Activated naive CD4-positive, alpha-beta T cell treated with anti-CD3 and anti-CD28 coated beads for 36 hours (primary cell): Measurements from ENCODE around the gene CCDC120. TPM values are rescaled to one million over a fixed set of nuclear protein-coding genes. Genes with fewer than 3 reads are reported as not detected.

Source experiments
- CTCF ChIA-PET: fragments of 350-600 bp; sonication (Branson Sonifier 250); formaldehyde crosslinking; loops from one replicate; lab custom pipeline; 2021; ENCODE audit warnings: antibody characterized with exemption; lab: Charles Lee
- DNase-seq: peaks from one replicate; pipeline ENCODE4 v3.0.0-alpha.2; 2020
- H3K27ac Mint-ChIP-seq: one replicate; pipeline ENCODE4 v1.8.0; 2021; ENCODE audit warnings: mild to moderate bottlenecking, mixed read lengths
- H3K27me3 Mint-ChIP-seq: one replicate; pipeline ENCODE4 v1.8.0; 2021; ENCODE audit warnings: low read depth, mixed read lengths
- H3K36me3 Mint-ChIP-seq: one replicate; pipeline ENCODE4 v1.8.0; 2021; ENCODE audit warnings: low read depth, mixed read lengths
- H3K4me1 Mint-ChIP-seq: one replicate; pipeline ENCODE4 v1.8.0; 2021; ENCODE audit warnings: low read depth, mixed read lengths
- H3K4me3 Mint-ChIP-seq: one replicate; pipeline ENCODE4 v1.8.0; 2021; ENCODE audit warnings: mild to moderate bottlenecking, moderate library complexity, mixed read lengths
- H3K9me3 Mint-ChIP-seq: one replicate; pipeline ENCODE4 v1.8.0; 2021; ENCODE audit warnings: mixed read lengths
- intact Hi-C: fragments of 100-400 bp; cut with micrococcal nuclease; formaldehyde crosslinking; loops from one replicate; pipeline ENCODE4 v1.15.1; 2023
- total RNA-seq, 2 experiments: library from RNA; stranded (reverse); gene quantifications; one replicate each; pipeline ENCODE4 v1.2.3, GENCODE V29; 2021

The CCDC120 gene
- total RNA-seq, 2 experiments from 2014 or later: 2.1 to 2.2 TPM

DNA sequence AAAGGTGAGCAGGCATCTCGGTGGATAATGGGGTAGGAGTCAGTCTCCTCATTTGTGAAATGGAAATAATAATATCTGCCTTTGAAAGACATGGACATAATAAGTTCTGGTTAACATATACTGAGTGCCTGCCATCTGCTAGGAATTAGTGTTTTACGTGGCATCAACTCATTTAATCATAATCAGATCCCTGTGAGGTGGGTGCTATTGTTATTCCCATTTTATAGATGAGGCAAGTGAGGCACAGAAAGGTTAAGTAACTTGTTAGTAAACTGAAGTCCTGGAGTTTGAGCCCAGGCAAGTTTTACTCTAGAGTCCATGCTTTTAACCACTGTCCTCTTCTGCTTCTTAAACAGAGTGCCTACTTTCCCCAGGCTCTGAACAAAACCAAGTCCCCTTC lies 7.5 kb downstream of the CCDC120 start:
- Mint-ChIP-seq H3K27me3 (no peaks in the 10 kb centered on the region), H3K4me1 (no peaks in the 10 kb centered on the region), H3K36me3 (no peaks in the 10 kb centered on the region), H3K27ac (peak overlapping the region; percentile 18), H3K4me3 (no peak overlapping the region), H3K9me3 (no peaks in the 10 kb centered on the region)
- CTCF ChIA-PET: no interaction called here
- DNase-seq: no peak
- intact Hi-C loops: no loop called here

DNA sequence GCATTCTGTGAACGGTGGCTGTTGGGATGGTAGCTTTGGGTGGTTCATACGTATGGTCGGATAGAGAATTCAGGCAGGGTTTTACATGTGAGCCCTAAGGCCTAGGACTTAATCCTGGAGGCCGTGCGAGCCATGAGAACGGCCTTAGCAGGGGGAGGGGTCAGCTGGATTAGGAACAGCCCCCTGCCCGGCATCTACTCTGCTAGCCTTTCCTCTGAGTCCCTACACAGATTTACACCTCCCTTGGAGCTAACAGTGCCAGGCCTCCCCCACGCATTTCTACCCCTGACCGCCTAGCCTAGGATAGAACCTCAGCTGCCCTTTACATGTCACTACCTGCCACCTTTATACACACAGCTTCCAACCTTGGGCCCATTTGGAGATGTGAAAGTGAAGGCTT lies 7.9 kb downstream of the CCDC120 start:
- H3K27ac Mint-ChIP-seq: no peak overlapping the region
- intact Hi-C loops: no loop called here
- no peaks in the 10 kb centered on the region for H3K27me3 Mint-ChIP-seq
- CTCF ChIA-PET: no interaction called here
- H3K36me3 Mint-ChIP-seq: no peaks in the 10 kb centered on the region
- H3K4me3 Mint-ChIP-seq: no peak overlapping the region
- no peaks in the 10 kb centered on the region for H3K4me1 Mint-ChIP-seq
- no peaks in the 10 kb centered on the region for H3K9me3 Mint-ChIP-seq
- no peak for DNase-seq

DNA sequence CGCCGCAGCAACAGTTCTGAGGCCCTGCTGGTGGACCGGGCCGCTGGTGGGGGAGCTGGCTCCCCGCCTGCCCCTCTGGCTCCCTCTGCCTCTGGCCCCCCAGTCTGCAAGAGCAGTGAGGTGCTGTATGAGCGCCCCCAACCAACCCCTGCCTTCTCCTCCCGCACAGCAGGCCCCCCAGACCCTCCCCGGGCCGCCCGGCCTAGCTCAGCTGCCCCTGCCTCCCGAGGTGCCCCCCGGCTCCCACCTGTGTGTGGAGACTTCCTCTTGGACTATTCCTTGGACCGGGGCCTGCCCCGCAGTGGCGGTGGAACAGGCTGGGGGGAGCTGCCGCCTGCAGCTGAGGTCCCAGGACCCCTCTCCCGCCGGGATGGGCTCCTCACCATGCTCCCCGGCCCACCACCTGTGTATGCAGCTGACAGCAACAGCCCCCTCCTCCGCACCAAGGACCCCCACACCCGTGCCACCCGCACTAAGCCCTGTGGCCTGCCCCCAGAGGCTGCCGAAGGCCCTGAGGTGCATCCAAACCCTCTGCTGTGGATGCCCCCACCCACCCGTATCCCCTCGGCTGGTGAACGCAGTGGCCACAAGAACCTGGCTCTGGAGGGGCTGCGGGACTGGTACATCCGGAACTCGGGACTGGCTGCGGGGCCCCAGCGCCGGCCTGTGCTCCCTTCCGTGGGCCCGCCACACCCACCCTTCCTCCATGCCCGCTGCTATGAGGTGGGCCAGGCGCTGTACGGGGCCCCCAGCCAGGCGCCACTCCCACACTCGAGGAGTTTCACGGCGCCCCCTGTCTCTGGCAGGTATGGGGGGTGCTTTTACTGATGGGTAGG lies 8.7 kb downstream of the CCDC120 start:
- no peaks in the 10 kb centered on the region for H3K36me3 Mint-ChIP-seq
- H3K27me3 Mint-ChIP-seq: no peaks in the 10 kb centered on the region
- H3K27ac Mint-ChIP-seq: no peak overlapping the region
- intact Hi-C loops: no loop called here
- CTCF ChIA-PET: no interaction called here
- no peak overlapping the region for H3K4me3 Mint-ChIP-seq
- peaks cover 3% of the 10 kb centered on the region for H3K4me1 Mint-ChIP-seq
- H3K9me3 Mint-ChIP-seq: no peaks in the 10 kb centered on the region
- no peak for DNase-seq

DNA sequence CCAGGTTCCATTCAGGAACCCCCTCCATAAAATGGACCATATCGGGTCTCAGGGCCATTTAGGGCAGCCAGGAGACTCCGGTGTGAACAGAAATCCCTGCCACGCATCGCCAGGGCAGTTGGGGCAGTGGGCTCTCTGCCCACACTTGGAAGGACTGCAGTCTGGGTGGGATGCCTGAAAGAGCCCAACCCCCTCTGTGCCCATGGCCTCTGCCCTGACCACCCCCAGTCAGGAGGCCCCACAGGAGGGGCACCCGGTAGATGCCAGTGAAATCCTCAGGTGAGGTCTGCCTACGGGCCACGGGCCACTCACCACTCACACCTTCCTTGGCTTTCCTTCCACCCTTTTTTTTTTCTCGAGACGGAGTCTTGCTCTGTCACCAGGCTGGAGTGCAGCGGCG lies 10.2 kb downstream of the CCDC120 start:
- CTCF ChIA-PET: no interaction called here
- no peak for DNase-seq
- intact Hi-C loops: no loop called here
- Mint-ChIP-seq H3K36me3 (peaks cover 5% of the 10 kb centered on the region), H3K27ac (no peak overlapping the region), H3K9me3 (no peaks in the 10 kb centered on the region), H3K27me3 (no peaks in the 10 kb centered on the region), H3K4me1 (peaks cover 12% of the 10 kb centered on the region), H3K4me3 (no peak overlapping the region)

DNA sequence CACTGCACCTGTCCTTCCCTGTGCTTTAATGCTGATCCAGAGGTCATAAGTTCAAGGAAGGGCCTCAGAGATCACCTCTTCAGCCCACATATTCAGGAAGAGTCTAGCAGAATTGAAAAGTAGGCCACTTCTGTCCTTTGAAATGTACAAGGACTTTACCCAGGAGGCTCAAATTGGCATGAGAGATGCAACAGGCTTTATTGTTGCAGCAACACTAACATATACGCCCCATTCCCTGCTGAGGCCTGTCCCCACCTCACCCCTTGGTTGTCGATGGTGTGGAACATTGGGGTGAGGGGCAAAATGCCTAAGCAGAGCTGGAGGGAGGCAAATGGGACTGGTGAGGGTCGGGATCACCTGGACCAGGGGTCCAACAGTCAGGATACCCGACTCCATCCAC lies 12.2 kb downstream of the CCDC120 start:
- Mint-ChIP-seq H3K9me3 (no peaks in the 10 kb centered on the region), H3K27me3 (no peaks in the 10 kb centered on the region), H3K36me3 (peaks cover 5% of the 10 kb centered on the region), H3K27ac (no peak overlapping the region), H3K4me1 (peaks cover 18% of the 10 kb centered on the region), H3K4me3 (no peak overlapping the region)
- intact Hi-C loops: loop anchor here (10.0 kb wide), 1 partner anchor 94 kb away; the partner anchor contains the start of gene MAGIX
- DNase-seq: no peak
- CTCF ChIA-PET: no interaction called here

DNA sequence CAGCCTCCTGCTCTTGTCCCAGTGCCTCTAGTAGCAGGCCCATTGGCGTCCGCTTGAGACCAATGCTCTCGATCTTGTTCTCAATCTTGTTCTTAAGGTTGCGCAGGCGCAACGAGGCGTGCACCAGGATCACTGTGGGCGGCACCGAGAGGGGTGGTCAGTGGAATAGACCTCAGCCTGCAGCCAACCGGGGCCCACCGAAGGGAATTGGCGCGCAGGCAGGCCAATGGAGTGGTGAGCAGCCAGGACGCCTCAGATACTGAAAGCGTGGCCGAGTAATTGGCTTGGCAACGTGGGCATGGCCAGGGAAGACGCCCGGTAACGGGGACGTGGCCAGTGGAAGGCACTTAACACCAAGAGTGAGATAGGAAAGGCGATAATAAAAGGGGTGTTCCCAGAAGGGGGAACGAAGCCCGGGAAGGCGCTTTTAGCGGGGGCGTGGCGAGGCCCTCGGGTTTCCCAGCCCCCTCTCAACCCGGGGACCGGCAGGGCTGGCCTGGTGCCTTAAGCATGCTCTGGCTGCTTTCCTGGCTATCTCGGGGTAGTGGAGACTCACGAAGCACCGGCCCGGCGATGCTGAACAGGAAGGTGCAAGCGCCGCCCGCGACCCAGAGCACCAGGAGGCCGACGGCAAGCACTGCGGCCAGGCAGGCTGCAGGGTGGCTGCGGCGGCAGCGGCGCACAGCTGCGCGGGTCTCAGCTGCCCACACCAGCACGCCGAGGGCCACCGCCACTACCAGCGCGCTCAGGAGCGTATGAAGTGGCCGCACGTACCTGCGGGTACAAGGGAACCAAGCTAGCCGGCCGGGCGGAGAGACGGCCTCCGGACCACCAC lies 13.3 kb downstream of the CCDC120 start:
- Mint-ChIP-seq H3K27me3 (no peaks in the 10 kb centered on the region), H3K27ac (no peak overlapping the region), H3K36me3 (peaks cover 5% of the 10 kb centered on the region), H3K4me3 (no peak overlapping the region), H3K4me1 (peaks cover 18% of the 10 kb centered on the region), H3K9me3 (no peaks in the 10 kb centered on the region)
- intact Hi-C loops: loop anchor here (10.0 kb wide), 1 partner anchor 93 kb away; the partner anchor contains the start of gene MAGIX
- DNase-seq: no peak
- CTCF ChIA-PET: no interaction called here

DNA sequence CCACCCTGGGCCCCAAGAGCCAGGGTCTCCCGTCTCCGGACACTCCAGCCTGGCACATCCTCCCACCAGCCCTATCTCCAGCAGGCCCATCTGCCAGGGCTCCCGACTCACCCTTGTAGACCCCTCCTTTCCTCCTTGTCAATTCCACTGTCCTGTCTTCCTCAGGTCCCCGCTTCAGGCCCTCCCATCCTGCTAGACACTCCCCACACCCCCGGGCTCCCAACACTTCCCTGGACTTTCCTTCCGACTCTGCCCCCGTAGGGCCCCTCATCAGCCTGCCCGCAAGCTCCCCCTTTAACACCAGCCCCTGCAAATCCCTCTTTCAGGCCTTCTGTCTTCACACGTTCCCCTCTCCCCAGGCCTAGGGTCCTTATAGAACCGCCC lies 13.9 kb downstream of the CCDC120 start:
- peaks cover 5% of the 10 kb centered on the region for H3K36me3 Mint-ChIP-seq

DNA sequence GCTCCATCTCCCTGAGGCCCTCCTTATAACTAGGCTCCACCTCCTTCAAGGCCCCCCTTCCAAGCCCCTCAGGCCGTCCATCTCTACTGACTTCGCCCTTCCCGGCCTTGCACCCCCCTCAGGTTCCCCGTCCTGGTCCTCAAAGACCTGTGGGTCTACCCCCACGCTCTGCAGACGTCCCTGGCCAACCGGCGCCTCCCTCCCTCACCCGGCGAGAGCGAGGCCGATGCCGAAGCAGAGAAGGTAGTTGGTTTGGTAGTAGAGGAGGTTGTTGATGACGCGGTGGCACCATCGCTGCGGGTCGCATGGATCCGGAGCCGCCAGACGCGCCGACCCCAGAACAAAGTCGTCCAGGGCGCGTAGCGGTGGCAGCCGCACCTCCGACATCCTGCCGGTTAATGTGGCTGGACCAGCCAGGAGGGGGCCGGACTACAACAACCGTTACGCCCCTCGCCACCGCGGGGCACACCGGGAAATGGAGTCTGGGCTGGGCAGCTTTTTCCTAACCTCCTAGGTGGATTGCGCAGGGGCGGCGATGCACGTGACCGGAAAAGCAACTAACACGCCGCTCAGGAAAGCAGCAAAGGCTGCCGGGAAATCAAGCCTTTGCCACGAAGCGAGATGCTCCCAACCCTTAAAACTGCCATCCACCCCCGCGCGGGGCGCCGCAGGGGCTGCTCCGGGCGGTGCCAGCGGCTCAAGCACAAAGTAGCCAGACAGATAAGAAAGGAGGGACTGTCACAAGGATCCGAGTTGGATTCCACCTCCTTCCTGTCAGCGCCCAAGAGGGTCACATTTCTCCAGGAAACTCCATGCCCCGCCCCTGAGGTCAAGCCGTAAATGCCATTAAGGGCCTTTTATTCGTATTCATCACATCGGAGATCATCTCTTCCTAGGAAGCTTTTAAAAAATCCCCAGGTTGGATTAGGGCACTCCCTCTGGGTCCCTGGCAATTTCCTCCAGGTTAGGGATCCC lies 15.1 kb downstream of the CCDC120 start, which contains the start of gene PRAF2:
TSS of gene PRAF2 (minus strand) at position 402 of the 975 bp plus-strand sequence. CDS start at position 387, 15 bp downstream.
- Mint-ChIP-seq H3K27ac (peak within 1 kb of the TSS; percentile 76), H3K4me3 (peak within 1 kb of the TSS; percentile 80), H3K36me3 (peaks cover 5% of the 10 kb centered on the region), H3K27me3 (no peaks in the 10 kb centered on the region), H3K4me1 (peaks cover 22% of the 10 kb centered on the region), H3K9me3 (no peaks in the 10 kb centered on the region)
- DNase-seq: peak; percentile 94
- CTCF ChIA-PET: no interaction called here
- intact Hi-C loops: loop anchor here (1.0 to 10.0 kb wide), 3 partner anchors 31 to 91 kb away; partner anchors contain the start of genes GPKOW, MAGIX and TFE3

More for the DNA sequence above, 13.9 kb downstream of the CCDC120 start:
- intact Hi-C loops: loop anchor here (10.0 kb wide), 1 partner anchor 92 kb away; the partner anchor contains the start of gene MAGIX
- CTCF ChIA-PET: no interaction called here
- peaks cover 18% of the 10 kb centered on the region for H3K4me1 Mint-ChIP-seq
- no peaks in the 10 kb centered on the region for H3K27me3 Mint-ChIP-seq
- H3K4me3 Mint-ChIP-seq: peak overlapping the region; percentile 80
- H3K27ac Mint-ChIP-seq: peak overlapping the region; percentile 71
- no peak for DNase-seq
- H3K9me3 Mint-ChIP-seq: no peaks in the 10 kb centered on the region

DNA sequence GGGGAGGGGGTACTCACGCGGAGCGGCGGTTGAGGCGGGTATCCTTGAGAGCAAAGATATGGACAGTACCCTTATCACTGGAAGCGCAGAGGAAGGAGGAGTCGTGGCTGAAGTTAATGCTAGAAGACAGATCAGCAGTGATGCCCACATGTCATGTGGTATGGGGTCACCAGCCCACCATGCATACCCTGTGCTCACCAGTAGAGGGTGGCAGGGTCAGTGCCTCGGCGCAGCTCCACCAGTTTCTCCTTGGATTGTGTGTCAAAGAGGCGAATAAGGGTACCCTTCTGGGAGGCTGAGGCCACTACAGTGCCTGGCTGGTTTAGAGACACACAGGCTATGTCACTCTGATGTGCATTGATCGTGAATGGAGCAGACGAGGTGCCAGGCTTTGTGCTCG lies 16.5 kb downstream of the CCDC120 start:
- Mint-ChIP-seq H3K27ac (no peak overlapping the region), H3K4me3 (no peak overlapping the region), H3K9me3 (no peaks in the 10 kb centered on the region), H3K27me3 (no peaks in the 10 kb centered on the region), H3K36me3 (peaks cover 5% of the 10 kb centered on the region), H3K4me1 (peaks cover 26% of the 10 kb centered on the region)
- no peak for DNase-seq
- CTCF ChIA-PET: no interaction called here
- intact Hi-C loops: loop anchor here (2.0 to 10.0 kb wide), 2 partner anchors 47 to 89 kb away; partner anchors contain the start of genes GPKOW and MAGIX

DNA sequence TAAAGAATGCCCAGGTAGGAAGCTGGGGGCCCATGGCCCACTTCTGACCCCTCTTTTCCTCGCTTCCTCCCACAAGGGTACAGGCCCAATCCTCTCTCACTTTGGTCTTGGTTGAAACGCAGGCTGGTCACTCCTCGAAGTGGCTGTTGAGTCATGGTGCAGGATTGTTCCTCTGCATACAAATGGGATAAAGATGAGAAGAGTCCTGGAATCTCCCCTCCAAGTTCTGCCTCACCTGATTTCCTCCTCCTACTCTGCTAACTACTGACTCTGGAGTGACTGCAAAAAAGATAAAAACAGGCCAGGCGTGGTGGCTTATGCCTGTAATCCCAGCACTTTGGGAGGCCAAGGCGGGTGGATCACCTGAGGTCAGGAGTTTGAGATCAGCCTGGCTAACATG lies 19.1 kb downstream of the CCDC120 start:
- Mint-ChIP-seq H3K4me3 (no peak overlapping the region), H3K4me1 (peaks cover 22% of the 10 kb centered on the region), H3K36me3 (peaks cover 2% of the 10 kb centered on the region), H3K9me3 (no peaks in the 10 kb centered on the region), H3K27me3 (no peaks in the 10 kb centered on the region), H3K27ac (no peak overlapping the region)
- CTCF ChIA-PET: interaction anchor here (1.0 kb wide), 1 partner anchor 113 kb away, joined by 3 read pairs; no protein-coding TSS in a partner anchor
- DNase-seq: no peak
- intact Hi-C loops: loop anchor here (2.0 to 10.0 kb wide), 2 partner anchors 23 to 87 kb away; partner anchors contain the start of gene MAGIX
